RCC 7860 (cell line): Measurements from ENCODE around the gene GOLGA2.

Source experiments
- DNase-seq: peaks from one replicate; pipeline ENCODE4 v3.0.0-alpha.2; 2015; ENCODE audit warnings: low spot score
- FAIRE-seq: peaks from 2 replicates; lab custom pipeline; 2012; peaks lifted over from hg19 to GRCh38; lab: Jason Lieb, UNC

Gene GOLGA2

DNA sequence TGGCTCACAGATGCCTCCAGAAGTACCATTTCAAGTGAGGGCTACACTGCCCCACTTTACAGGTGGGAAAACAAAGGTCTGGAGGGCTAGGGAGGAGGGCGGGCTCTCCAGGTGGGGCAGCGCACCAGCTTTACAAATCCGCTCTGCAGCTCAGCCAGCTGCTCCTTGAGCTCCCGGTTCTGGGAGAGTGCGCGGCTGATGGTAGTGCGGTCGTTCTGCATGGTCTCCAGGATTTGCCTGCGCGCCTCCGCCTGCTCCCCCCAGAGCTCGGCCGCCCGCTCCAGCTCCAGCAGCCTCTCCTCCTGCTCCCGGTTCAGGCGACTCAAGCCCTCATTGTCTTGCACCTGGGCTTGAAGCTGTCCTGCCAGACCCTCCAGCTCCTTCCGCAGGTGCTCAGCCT is 15.5 kb downstream of the GOLGA2 start:
- DNase-seq (no peak), FAIRE-seq (no peak)

DNA sequence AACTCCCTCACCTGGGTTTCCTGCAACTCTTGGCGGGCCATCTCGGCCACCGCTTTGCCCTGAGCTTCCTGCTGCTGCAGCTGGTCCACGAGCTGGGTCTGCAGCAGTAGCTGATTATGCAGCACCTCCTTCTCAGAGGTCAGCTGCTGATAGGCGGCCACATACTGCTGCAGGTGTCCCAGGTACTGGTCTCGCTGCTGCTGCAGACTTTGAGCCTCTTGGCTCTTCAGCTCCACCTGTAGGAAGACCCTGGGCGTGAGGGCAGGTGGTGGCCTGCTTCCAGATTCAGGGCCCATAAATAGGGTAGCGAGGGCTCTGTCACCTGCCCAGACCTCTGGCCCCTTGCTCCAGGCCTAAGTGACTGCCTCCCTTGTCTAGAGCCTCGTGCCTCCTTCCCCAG is 16.7 kb downstream of the GOLGA2 start:
- no peak for FAIRE-seq

DNA sequence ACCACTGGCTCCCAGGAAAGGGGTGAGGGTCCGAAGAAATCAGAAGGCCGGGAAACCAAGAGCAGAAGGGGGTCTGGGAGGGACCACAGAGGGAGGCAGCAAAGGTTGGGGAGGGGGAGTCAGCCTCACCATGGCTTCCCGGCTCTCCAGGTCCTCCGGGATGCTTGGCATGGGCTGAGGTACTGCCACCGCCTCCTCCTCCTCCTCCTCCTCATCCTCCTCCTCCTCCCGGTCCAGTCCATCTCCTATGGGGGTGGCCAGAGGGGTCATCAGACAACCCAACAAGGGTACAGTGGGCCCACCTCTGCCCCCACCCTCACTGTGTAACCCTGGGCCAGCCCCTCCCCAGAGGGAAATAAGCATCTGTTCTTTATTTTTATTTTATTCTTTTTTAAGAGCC is 17.5 kb downstream of the GOLGA2 start:
- FAIRE-seq (no peak), DNase-seq (no peak)

More for the DNA sequence above, 16.7 kb downstream of the GOLGA2 start:
- DNase-seq = no peak

DNA sequence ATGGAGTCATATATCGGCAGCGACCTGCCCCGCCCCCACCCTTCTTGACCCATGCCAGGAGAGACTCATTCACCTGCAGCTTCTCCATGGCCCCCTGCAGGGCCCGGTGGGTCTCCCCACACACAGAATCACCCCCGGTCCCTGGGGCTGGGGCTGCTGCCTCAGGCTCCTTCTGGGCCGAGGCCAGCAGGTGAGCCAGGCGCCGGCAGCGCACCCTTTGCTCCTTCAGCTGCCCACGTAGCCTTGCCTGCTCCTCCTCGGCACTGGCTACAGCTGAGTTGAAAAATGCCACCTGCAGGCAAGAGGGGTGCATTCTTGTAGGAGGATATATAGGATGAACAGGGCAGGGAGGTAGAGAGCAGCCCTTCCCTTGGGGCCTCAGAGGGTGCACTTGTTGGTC is 17.9 kb downstream of the GOLGA2 start:
- FAIRE-seq (no peak), DNase-seq (no peak)

DNA sequence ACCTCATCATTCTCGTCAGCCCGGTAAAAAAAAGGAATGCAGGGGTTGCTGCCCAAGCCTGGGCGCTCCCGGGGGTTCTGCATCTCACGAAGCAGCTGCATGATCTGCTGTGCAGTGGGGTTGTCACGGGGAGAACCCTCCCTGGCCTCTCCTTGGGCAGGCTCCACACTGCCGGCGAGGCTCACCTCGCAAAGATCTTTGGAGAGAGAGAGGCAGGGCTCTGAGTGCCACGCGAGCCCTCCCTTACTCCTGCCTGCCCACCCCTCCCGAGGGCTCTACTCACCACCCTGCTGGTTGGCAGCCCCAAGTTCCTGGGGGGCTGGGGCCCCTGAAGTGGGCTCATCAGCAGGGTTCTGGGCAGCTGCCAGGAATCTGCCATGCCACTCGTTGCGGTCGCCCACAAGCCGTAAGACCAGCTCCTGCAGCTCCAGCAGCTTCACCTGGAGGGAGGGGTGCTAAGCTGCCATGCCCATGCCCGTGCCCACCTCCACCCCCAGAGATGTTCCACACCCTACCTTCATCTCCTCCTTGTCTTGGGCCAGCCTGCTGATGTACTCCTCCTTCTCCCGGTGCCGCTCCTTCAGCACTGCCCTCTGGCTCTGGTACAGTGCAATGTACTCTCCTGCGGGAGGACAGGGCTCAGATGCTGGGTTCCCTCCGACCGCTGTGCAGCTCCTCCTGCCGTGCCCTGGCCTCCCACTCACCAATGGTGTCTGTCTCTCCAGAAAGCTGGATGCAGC is 18.6 kb downstream of the GOLGA2 start:
- FAIRE-seq = no peak
- DNase-seq = no peak

DNA sequence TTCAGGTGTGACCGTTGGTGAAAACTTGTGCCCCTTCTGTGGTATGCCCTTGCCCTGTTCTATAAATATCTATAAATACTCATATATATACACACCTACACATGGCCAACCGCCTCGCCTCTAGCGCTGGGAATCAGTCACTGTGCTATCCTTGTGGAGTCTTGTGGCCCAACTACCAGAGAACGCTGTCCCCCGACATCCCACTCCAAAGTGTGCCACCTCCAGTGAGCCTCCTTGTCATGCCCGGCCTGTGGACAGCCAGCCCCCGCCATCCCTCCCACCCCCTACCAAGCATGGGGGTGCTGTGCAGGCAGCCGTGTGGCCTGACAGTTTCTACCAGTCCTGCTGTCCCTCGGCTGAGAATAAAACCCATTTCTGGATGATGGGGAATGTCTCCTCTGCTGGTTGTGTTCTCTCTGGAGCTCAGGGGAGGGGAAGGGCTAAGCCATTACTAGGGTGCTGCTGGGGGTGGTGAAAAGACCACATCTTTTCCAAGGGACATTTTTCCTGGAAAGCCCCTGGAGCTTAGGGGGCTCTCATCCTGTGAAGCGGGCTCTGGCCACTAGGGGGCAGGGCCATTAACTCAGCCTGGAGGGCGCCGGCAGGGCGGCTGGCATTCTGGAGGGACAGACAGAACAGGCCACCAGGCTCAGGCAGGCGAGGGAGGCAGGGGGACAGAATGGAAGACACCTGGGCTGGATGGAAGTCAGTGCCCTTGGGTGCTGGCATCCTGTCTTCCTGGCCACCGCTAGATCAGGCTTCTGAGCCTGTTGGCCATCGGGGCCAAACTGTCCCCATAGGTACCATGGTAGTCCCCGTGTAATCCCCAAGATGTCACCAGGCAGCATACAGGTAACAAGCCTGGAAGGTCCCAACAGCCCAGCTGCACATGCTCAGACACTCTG is 20.7 kb downstream of the GOLGA2 start:
- FAIRE-seq (no peak), DNase-seq (peak; percentile 31)

DNA sequence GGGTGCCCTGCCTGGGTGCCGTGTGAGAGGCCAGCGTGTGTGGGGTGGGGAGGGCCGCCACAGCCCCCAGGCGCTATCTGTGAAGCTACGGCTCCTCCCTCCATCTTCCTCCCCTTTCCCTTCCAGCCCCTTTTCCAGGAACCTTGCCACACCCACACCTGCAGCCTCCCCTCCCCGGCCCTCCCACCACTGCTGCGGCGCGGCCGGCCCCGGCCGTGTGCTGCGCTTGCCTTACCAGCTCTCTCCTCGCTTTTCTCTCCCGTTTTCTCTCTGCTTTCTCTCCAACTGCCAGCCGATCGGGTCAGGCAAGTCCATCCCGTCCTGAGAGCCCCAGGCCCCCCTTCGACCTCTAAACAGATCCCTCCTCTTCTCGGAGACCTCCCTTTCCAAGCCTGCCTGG is 21.4 kb downstream of the GOLGA2 start:
- FAIRE-seq (no peak), DNase-seq (no peak)

DNA sequence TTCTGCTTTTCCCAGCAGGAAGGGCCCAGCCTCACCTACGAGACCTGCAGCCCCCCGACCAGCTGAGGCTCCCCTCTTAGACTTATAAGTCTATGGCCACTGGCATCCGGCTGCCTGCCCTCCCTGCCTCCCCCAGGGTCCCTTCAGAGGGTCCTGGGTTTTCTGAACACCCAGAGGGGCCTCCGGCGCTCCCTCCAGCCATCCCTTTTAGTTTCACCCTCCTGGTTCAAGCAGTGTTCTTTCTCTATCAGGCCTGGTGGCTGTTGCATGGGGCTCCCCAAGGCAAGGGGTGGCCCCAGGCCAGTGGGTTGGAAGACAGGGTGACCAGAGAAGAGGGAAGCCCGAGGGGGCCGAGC is 21.8 kb downstream of the GOLGA2 start:
- FAIRE-seq = no peak
- no peak for DNase-seq

DNA sequence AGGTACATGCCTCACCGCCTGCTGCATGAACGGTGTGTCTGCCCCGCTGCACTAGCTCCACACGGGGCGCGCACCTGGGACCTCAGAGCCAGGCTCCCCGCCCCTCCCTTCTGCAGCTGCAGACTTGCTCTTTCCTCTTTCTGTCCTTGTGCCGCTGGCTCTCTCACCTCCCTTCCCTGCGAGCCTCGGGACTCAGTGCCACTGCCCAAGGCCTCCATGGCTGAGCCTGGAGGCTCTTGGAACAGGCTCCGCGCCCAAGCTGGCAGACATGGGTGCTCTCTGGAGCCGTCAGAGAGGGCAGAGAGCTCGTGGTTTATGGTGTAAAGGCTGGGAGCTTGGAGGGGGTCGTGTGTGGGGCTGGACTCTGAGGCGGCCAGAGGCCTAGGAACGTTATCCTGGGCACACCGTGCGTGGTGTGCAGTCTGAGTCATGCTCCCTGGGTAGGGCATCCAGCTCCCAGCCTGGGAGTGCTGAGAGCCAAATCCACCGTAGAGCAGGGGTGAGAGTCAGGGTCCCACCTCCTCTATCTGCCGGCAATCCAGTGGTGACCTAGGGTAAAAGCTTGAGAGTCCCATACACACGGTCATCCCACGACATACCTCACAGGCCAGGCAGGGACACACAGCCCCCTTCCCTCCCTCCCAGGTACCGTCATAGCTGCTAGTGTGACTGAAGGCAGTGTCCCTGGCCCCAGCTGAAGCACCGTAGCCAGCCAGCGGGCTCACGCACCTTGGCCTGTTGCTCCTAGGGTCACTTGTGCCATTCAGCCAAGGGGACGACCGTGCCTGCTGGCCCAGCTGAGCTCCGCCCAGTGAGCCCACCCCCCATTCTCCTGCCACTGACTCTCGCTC is 22.4 kb downstream of the GOLGA2 start:
- FAIRE-seq (no peak), DNase-seq (no peak)

DNA sequence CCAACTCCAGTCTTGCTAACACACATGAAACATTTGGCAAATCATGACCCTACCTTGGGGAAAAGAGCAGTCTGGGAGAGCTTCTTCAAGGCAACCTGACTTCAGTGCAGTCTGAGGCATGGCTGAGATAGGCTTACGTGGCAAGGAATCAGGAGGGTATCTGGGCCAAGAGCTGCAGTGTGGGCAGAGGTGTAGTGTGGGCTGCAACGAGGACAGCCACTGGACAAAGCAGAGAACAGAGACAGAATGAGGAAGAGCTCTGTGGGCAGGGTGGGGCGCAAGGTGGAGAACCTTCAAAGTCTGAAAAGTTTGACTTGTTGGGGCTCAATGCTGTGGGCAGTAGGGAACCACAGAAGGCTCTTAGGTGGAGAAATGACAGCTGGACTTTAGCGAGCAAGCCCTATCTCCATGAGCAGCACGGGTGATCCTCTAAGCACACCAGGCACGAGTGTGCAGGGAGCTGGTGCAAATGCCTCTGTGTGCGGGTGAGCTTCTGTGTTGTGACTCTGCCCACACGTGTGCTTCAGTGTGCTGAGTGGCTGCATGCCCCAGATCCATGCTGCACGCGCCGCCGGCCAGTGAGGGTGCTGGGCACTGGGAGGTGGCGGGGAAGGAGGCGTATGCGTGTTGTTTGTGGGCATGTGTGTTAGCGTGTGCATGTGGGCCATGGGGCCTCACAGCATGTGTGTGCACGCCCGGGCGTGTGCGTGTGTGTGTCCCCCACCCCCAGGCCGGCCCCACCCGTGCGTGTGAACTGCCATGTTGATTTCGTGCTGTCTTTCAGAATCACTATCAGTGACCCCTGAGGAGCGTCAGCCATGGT is 23.3 kb downstream of the GOLGA2 start:
- no peak for FAIRE-seq
- DNase-seq = no peak

DNA sequence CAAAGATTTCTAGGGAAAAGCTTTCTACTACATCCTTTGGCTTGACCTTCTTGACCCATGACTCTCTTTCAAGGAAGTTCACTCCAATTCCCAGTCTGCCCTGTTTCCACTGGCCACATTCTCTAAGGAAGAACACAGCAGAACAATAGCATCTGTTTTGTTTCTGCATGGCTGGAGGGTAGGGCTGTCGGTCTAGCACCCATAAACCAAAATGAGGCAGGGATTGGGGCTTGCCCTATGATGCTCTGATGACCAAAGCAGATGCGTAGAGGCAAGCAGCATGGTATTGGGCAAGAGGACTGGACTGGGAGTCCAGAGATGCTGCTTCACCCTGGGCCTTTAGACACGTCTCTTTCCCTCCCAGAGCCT is 24.1 kb downstream of the GOLGA2 start:
- no peak for DNase-seq
- FAIRE-seq = no peak

DNA sequence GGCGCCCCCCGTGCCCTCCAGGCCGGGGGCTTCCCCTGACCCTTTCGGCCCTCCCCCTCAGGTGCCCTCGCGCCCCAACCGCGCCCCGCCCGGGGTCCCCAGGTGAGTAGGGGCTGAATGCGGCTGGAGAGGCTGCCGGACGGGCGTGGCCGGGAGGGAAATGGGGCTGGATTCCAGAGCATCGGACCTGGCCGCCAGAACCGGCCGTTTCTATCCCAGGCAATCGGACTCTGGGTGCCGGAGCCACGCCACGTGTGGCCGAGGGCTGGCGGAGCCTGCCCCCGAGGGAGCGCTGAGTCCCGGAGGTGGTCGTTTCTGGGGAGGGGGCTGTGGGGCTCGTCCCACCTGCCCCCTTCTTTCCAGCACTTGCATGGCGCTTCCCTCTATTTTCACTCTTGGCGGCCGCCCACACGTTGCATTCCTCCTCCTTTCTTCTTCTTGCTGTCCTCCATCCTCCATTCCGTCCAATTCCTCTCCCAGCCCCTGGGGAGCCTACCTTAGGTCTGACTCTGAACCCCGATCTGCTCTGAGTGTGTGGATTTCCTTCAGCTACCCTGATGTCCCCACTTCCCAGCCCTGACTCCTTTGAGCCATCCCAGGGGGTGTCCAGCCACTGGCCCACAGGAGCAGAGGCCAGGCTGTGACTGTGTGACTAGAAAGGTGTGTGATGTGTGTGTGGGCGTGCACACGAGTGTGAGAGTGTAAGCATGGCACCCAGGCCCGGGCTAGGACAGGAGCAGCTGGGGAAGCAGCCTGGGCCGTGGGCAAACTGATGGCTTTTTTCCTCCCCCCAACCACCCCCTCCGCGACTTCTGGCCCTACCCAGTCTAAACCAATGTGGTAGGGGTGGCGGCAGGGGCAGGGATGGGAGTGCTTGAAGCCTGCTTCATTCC is 24.7 kb downstream of the GOLGA2 start:
- no peak for DNase-seq
- no peak for FAIRE-seq

DNA sequence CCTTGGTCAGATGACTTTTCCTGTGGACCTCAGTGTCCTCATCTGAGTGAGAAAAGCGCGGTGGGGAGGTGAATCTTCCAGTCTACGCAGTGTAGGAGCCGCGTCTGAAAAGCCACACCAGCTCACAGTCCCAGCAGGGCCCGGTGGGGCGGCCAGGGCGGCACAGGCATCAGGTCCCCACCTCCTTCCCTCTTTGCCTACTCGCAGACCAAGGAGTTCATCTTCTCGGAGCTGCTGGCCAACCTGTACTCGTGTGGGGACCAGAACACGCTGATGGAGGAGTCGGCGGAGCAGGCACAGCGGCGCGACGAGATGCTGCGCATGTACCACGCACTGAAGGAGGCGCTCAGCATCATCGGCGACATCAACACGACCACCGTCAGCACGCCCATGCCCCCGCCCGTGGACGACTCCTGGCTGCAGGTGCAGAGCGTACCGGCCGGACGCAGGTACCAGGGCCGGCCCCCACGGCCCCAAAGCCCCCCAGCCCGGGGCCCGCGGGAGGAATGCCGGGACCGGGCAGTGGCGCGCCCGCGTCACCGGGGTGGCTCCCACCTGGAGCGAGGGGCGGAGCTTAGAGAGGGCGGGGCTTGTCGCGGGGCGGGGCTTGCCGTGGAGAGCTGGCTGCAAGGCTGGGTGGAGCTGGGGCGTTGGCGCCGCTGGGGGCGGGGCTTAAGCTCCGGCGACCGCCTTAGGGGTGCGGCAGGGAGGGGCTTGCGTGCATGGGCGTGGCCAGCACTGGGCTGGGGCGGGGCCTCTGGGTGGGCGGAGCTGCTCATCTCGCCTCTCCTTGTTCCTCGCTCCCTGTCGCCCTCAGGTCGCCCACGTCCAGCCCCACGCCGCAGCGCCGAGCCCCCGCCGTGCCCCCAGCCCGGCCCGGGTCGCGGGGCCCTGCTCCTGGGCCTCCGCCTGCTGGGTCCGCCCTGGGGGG is 25.6 kb downstream of the GOLGA2 start:
- FAIRE-seq (no peak), DNase-seq (no peak)

DNA sequence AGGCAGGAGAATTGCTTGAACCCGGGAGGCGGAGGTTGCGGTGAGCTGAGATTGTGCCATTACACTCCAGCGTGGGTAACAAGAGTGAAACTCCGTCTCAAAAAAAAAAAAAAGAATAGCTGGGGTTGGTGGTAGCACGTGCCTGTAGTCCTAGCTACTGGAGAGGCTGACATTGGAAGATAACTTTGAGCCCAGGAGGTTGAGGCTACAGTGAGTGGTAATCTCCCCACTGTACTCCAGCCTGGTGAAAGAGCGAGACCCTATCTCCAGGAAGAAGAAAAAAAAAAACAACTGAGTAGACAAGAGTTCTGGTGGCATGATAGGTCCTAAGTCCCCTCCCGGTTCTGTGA is 26.3 kb downstream of the GOLGA2 start:
- FAIRE-seq (no peak), DNase-seq (no peak)

DNA sequence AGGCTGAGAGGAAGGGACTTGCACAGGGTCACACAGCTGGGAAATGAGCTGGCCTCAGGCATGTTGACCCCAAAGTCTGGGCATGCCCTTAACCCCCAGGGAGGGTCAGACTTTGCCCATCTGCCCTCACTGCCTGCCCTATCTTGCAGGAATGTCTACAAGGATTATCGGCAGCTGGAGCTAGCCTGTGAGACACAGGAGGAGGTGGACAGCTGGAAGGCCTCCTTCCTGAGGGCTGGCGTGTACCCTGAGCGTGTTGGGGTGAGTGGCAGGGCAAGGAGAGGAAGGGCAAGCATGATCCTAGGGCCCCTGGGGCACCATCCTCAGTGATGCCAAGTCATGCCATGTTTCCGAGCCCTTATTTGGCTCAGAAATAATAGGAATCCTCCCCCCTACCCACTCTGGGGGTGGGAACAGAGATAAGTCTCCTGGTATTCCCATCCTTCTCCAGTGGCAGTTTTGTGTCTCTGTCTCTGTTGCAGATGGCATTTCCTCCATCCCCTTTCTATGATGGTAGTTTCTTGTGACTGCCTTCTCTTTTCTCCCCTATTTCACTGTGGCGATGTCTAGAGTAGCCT is 28.5 kb downstream of the GOLGA2 start:
- FAIRE-seq = no peak
- DNase-seq = no peak

DNA sequence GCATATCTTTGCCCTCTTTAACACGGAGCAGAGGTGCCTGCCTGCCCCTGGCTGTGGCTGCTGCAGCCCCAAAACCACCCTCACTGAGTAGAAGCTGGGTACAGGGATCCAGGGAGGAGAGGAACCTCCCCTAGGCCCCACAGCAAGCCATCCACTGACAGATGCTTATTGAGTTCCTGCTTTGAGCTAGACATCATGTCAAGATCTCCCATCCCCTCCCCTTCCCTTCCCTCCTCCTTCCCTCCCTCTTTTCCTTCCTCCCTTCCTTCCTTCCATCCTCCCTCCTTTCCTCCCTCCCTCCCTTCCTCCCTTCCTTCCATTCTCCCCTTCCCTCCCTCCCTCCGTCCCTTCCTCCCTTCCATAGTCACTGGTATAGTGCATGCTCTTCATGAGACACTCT is 29.3 kb downstream of the GOLGA2 start:
- DNase-seq (no peak), FAIRE-seq (no peak)

DNA sequence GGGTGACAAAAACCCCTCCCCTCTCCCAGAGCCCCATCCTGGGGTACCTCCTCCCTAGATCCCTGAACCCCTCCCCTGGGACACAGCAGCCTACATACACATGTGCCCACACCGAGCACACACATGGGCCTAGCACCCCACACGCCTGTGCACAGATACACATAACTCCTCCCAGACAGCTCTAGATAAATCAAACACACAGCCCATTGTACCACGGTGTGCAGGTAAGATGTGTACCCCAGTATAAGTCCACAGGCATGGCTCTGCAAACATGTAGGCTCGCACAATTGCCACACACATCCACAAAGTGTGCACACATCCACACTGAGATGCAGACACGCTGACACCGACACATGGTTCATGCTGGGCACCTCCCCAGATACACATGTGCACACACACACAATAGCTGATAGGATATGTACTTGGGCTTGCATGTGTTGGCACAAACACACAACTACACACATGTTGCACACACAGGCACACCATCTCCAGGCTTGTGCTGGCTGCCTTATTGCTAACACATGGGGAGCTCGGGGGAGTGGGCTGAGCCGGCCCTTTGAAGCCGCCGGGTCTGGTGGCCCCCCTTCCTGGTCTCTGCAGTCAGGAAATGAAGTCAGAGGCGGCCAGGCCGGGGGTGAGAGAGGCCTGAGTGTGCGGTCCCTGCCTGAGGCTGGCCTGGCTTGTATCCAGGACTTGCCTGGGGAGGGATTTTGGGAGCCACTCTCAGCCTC is 30.2 kb downstream of the GOLGA2 start:
- no peak for FAIRE-seq
- no peak for DNase-seq

DNA sequence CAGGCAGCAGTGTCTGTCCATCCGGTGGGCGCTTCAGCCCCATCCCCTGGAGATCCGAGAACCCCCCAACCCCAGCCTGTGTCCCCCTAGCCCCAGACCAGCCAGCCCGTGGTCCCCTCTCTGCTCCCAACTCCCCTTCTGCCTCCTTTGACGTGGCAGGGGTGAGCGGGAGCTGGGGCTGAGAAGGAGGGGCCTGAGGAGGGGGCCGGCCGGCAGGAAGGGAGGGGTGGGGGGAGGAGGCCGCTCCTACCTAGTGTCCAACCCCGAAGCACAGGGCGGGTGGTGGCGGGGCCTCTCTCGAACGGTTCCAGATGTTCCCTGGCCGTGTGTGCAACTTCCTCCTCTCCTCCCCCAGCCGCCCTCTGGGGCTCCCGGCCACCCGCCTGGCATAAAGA is 31.0 kb downstream of the GOLGA2 start:
- FAIRE-seq (no peak), DNase-seq (no peak)
